HL-60 (cell line): ENCODE results near the gene HSD17B1.

ENCODE experiments used
- DNase-seq, 2 experiments: peaks; one replicate each; pipeline ENCODE4 v3.0.0-alpha.2; 2010 to 2020; ENCODE audit warnings: low read depth in 1 of 2, low spot score in 1 of 2
- H3K27ac ChIP-seq: fragments of 250-450 bp; sonication (Bioruptor Pico); replicated peaks from 2 replicates; pipeline ENCODE4 v1.5.1; 2020; ENCODE audit warnings: mild to moderate bottlenecking, moderate library complexity
- H3K27me3 ChIP-seq: fragments of 250-450 bp; sonication (Bioruptor Pico); 2 replicates; pipeline ENCODE4 v1.5.1; 2021; ENCODE audit warnings: mild to moderate bottlenecking, moderate library complexity; ENCODE audit not compliant: insufficient read depth, poor library complexity, severe bottlenecking
- H3K4me3 ChIP-seq: replicated peaks from 2 replicates; pipeline ENCODE4 v1.5.1; 2011; ENCODE audit warnings: mild to moderate bottlenecking, control low read depth, low read length; ENCODE audit not compliant: insufficient read depth
- GABPA ChIP-seq: IDR thresholded peaks from 2 replicates; pipeline ENCODE4 v1.6.1; 2012; ENCODE audit warnings: low read depth
- POLR2AphosphoS5 ChIP-seq: IDR thresholded peaks from 2 replicates; pipeline ENCODE4 v1.6.1; 2012; ENCODE audit warnings: low read depth
- REST ChIP-seq: IDR thresholded peaks from 2 replicates; pipeline ENCODE4 v1.6.1; 2012; ENCODE audit warnings: low read depth; ENCODE audit not compliant: insufficient replicate concordance
- SPI1 ChIP-seq: IDR thresholded peaks from 2 replicates; pipeline ENCODE4 v1.6.1; 2012; ENCODE audit warnings: low read depth, mild to moderate bottlenecking, borderline replicate concordance
- TF ChIP-seq, protein P1 (sequence below): IDR thresholded peaks from one replicate; pipeline ENCODE4 v1.5.1; 2011; ENCODE audit warnings: low read length, control low read depth, inconsistent platforms; ENCODE audit not compliant: insufficient read depth

HSD17B1 gene

DNA sequence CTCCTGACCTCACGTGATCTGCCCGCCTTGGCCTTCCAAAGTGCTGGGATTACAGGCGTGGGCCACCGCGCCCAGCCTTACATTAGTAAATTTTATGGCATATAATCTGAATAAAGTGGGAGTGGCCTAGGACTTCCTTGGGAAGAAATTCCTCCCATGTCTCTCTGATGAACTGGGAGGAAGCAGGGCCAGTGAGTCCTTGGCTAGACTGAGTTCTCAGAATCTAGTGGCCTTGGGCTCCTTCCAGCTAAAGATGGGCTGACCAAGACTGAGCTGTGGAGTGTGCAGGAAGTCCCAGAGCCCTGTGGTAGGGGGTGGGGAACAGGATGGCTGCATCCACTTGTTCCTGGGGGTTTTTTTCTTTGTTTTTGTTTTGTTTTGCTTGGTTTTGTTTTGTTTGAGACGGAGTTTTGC lies 26.7 kb upstream of the HSD17B1 start:
- no peak for TF ChIP-seq POLR2AphosphoS5
- no peak for TF ChIP-seq REST
- no peak for TF ChIP-seq GABPA
- H3K4me3 ChIP-seq = no peak overlapping the region
- no peak overlapping the region for H3K27ac ChIP-seq
- no peak for DNase-seq
- H3K27me3 ChIP-seq = no peaks in the 10 kb centered on the region

DNA sequence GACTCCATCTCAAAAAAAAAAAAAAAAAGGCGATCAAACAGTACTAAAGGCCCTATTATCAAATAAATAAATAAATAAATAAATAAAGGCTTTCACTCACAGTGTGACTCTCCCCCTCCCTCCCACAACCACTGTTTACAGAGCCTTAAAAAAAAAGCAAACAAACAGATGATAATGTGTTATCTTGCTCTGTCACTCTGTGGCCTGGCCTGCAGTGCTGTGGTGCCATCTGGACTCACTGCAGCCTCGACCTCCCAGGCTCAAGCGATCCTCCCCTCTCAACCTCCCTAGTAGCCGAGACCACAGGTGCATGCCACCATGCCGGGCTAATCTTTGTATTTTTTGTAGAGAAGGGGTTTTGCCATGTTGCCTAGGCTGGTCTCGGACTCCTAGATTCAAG lies 24.8 kb upstream of the HSD17B1 start:
- Histone ChIP-seq H3K27me3 (no peaks in the 10 kb centered on the region), H3K4me3 (no peak overlapping the region), H3K27ac (no peak overlapping the region)
- TF ChIP-seq POLR2AphosphoS5 = no peak
- no peak for TF ChIP-seq REST
- no peak for DNase-seq

DNA sequence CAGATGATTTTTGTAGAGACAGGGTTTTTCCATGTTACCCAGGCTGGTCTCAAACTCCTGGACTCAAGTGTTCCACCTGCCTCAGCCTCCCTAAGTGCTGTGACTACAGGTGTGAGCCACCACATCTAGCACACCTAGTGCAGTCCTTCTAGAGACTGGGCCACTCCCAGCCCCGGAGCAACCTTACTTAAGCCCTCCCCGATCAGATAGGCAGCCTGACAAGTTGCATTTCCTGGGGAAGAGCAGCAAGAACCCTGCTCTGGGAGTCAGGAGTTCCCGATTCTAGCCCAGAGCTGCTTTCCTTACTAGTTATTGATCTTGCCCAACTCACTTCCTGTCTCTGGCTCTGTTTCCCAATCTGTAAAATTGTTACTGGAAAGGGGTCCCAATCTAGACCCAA lies 23.7 kb upstream of the HSD17B1 start:
- Histone ChIP-seq H3K27me3 (no peaks in the 10 kb centered on the region), H3K4me3 (no peak overlapping the region), H3K27ac (no peak overlapping the region)
- no peak for DNase-seq
- TF ChIP-seq REST (no peak), POLR2AphosphoS5 (no peak), GABPA (no peak)
- TF ChIP-seq, protein P1, sequence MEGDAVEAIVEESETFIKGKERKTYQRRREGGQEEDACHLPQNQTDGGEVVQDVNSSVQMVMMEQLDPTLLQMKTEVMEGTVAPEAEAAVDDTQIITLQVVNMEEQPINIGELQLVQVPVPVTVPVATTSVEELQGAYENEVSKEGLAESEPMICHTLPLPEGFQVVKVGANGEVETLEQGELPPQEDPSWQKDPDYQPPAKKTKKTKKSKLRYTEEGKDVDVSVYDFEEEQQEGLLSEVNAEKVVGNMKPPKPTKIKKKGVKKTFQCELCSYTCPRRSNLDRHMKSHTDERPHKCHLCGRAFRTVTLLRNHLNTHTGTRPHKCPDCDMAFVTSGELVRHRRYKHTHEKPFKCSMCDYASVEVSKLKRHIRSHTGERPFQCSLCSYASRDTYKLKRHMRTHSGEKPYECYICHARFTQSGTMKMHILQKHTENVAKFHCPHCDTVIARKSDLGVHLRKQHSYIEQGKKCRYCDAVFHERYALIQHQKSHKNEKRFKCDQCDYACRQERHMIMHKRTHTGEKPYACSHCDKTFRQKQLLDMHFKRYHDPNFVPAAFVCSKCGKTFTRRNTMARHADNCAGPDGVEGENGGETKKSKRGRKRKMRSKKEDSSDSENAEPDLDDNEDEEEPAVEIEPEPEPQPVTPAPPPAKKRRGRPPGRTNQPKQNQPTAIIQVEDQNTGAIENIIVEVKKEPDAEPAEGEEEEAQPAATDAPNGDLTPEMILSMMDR = no peak

DNA sequence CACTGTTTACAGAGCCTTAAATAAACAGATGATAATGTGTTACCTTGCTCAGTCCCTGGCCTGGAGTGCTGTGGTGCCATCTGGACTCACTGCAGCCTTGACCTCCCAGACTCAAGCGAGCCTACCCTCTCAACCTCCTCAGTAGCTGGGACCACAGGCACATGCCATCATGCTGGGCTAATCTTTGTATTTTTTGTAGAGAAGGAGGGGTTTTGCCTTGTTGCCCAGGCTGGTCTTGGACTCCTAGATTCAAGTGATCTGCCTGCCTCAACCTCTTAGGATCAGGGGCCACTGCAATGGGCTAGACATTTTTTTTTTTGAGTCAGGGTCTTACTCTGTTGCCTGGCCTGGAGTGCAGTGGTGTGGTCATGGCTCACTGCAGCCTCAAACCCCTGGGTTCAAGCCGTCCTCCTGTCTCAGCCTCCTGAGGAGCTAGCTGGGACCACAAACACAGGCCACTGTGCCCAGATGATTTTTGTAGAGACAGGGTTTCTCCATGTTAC lies 21.7 kb upstream of the HSD17B1 start:
- TF ChIP-seq GABPA = no peak
- TF ChIP-seq REST = no peak
- TF ChIP-seq, protein P1 = no peak
- no peak for TF ChIP-seq SPI1
- TF ChIP-seq POLR2AphosphoS5 = no peak
- no peak for DNase-seq
- Histone ChIP-seq H3K27ac (no peak overlapping the region), H3K27me3 (no peaks in the 10 kb centered on the region), H3K4me3 (no peak overlapping the region)
